Liver (tissue), 9 donors: ENCODE results near the gene ABLIM1. TPM values are rescaled to one million over a fixed set of nuclear protein-coding genes. Genes with fewer than 3 reads are reported as not detected.

Experiments used
- DNase-seq: peaks from one replicate; pipeline ENCODE4 v3.0.0-alpha.2; 2017; ENCODE audit warnings: low spot score
- H3K27ac ChIP-seq, 2 donors: one replicate each; pipeline ENCODE4 v1.7.0; 2013; ENCODE audit warnings: inconsistent platforms in 2 of 2, low read length in 2 of 2, control low read depth in 1 of 2, low read depth in 1 of 2, mild to moderate bottlenecking in 1 of 2
- H3K27me3 ChIP-seq, 4 donors: one replicate each; pipeline versions ENCODE4 v1.6.1 to v1.7.0; 2013; ENCODE audit warnings: low read length in 3 of 4, inconsistent platforms in 1 of 4, mild to moderate bottlenecking in 1 of 4, moderate library complexity in 1 of 4; ENCODE audit not compliant: control insufficient read depth in 4 of 4, insufficient read depth in 4 of 4
- H3K36me3 ChIP-seq, 4 donors: one replicate each; pipeline versions ENCODE4 v1.6.1 to v1.7.0; 2013; ENCODE audit warnings: low read length in 3 of 4, mild to moderate bottlenecking in 3 of 4, low read depth in 1 of 4, moderate library complexity in 1 of 4; ENCODE audit not compliant: control insufficient read depth in 4 of 4, insufficient read depth in 3 of 4
- H3K4me1 ChIP-seq, 4 donors: one replicate each; pipeline versions ENCODE4 v1.6.1 to v1.7.0; 2013; ENCODE audit warnings: low read length in 3 of 4, mild to moderate bottlenecking in 3 of 4, moderate library complexity in 1 of 4; ENCODE audit not compliant: control insufficient read depth in 4 of 4, insufficient read depth in 4 of 4
- H3K4me3 ChIP-seq, 3 donors: one replicate each; pipeline versions ENCODE4 v1.6.1 to v1.7.0; 2013; ENCODE audit warnings: low read length in 3 of 3, control low read depth in 1 of 3, low read depth in 1 of 3, mild to moderate bottlenecking in 1 of 3
- H3K9ac ChIP-seq, 2 donors: one replicate each; pipeline ENCODE4 v1.7.0; 2013; ENCODE audit warnings: low read length in 2 of 2, mild to moderate bottlenecking in 2 of 2, moderate library complexity in 2 of 2, control low read depth in 1 of 2, low read depth in 1 of 2
- H3K9me3 ChIP-seq, 4 donors: one replicate each; pipeline versions ENCODE4 v1.6.1 to v1.7.0; 2013; ENCODE audit warnings: low read length in 3 of 4; ENCODE audit not compliant: control insufficient read depth in 4 of 4
- EGR1 ChIP-seq, 2 donors: IDR thresholded peaks; 2 replicates each; pipeline ENCODE4 v1.6.1; 2016 to 2018; ENCODE audit warnings: antibody characterized with exemption in 2 of 2, low read depth in 2 of 2
- FOXA1 ChIP-seq: IDR thresholded peaks from 2 replicates; pipeline ENCODE4 v1.6.1; 2016; ENCODE audit warnings: antibody characterized with exemption
- FOXA2 ChIP-seq: IDR thresholded peaks from 2 replicates; pipeline ENCODE4 v1.6.1; 2016; ENCODE audit warnings: antibody characterized with exemption
- GABPA ChIP-seq, 2 donors: IDR thresholded peaks in 1 of 2; conservative IDR thresholded peaks in 1 of 2; 2 replicates each; pipeline ENCODE4 v1.6.1; 2016; ENCODE audit warnings: antibody characterized with exemption in 2 of 2, mild to moderate bottlenecking in 1 of 2, moderate library complexity in 1 of 2
- HNF4A ChIP-seq, 2 donors: conservative IDR thresholded peaks; 2 replicates each; pipeline ENCODE4 v1.6.1; 2016; ENCODE audit warnings: antibody characterized with exemption in 2 of 2, mild to moderate bottlenecking in 2 of 2
- HNF4G ChIP-seq: IDR thresholded peaks from 2 replicates; pipeline ENCODE4 v1.6.1; 2016; ENCODE audit warnings: antibody characterized with exemption
- JUND ChIP-seq, 2 donors: IDR thresholded peaks; 2 replicates each; pipeline ENCODE4 v1.6.1; 2016; ENCODE audit warnings: antibody characterized with exemption in 2 of 2
- NR2F2 ChIP-seq: IDR thresholded peaks from 2 replicates; pipeline ENCODE4 v1.6.1; 2016; ENCODE audit warnings: antibody characterized with exemption
- RAD21 ChIP-seq, 2 donors: IDR thresholded peaks; 2 replicates each; pipeline ENCODE4 v1.6.1; 2016; ENCODE audit warnings: antibody characterized with exemption in 2 of 2, mild to moderate bottlenecking in 2 of 2
- SP1 ChIP-seq: IDR thresholded peaks from 2 replicates; pipeline ENCODE4 v1.6.1; 2018; ENCODE audit warnings: antibody characterized with exemption, mild to moderate bottlenecking
- TAF1 ChIP-seq: conservative IDR thresholded peaks from 2 replicates; pipeline ENCODE4 v1.6.1; 2016; ENCODE audit warnings: antibody characterized with exemption, mild to moderate bottlenecking
- YY1 ChIP-seq: IDR thresholded peaks from 2 replicates; pipeline ENCODE4 v1.6.1; 2016; ENCODE audit warnings: antibody characterized with exemption, mild to moderate bottlenecking
- WGBS: extraction: QIAGEN DNeasy Blood & Tissue Kit; methylation state at CpG from one replicate; pipeline ENCODE4 v1.1.7; 2013; 5-methylcytosine and 5-hydroxymethylcytosine counted together
- polyA plus RNA-seq, 2 donors: library from polyadenylated mRNA; stranded (reverse) in 1 of 2; unstranded in 1 of 2; fragments of 200-250 nt in 1 of 2; fragments of >200 nt in 1 of 2; fragmentation: Nextera tagmentation in 1 of 2; extraction: Ambion mirVana in 1 of 2; gene quantifications; one replicate each; pipeline versions ENCODE4 v1.2.1 to v1.2.3, GENCODE V29; 2013 to 2015
- total RNA-seq, 2 donors: library from RNA; depleted of rRNA; stranded (reverse); fragments of >200 nt; gene quantifications; one replicate each; pipeline ENCODE4 v1.2.3, GENCODE V29; 2014
- TF ChIP-seq, protein P1 (sequence below): IDR thresholded peaks from 2 replicates; pipeline ENCODE4 v1.6.1; 2016; ENCODE audit warnings: antibody characterized with exemption
- TF ChIP-seq, protein P2 (sequence below): IDR thresholded peaks from 2 replicates; pipeline ENCODE4 v1.6.1; 2016; ENCODE audit warnings: antibody characterized with exemption
- TF ChIP-seq, protein P3 (sequence below): IDR thresholded peaks from 2 replicates; pipeline ENCODE4 v1.6.1; 2016; ENCODE audit warnings: antibody characterized with exemption, mild to moderate bottlenecking
- TF ChIP-seq, protein P4 (sequence below): fragments of 150-350 bp; IDR thresholded peaks from 2 replicates; pipeline ENCODE4 v1.5.1; 2017; ENCODE audit warnings: improper control_type of control experiment, low read depth, low read length; ENCODE audit not compliant: missing input control
- donor health status: healthy.
- donor health status: healthy.
- donor health status: healthy.
- donor health status: healthy.
- donor health status: healthy.

ABLIM1 gene
- total and polyA plus RNA-seq, 4 donors, result 10.9 to 31.3 (median 13.1) TPM

DNA sequence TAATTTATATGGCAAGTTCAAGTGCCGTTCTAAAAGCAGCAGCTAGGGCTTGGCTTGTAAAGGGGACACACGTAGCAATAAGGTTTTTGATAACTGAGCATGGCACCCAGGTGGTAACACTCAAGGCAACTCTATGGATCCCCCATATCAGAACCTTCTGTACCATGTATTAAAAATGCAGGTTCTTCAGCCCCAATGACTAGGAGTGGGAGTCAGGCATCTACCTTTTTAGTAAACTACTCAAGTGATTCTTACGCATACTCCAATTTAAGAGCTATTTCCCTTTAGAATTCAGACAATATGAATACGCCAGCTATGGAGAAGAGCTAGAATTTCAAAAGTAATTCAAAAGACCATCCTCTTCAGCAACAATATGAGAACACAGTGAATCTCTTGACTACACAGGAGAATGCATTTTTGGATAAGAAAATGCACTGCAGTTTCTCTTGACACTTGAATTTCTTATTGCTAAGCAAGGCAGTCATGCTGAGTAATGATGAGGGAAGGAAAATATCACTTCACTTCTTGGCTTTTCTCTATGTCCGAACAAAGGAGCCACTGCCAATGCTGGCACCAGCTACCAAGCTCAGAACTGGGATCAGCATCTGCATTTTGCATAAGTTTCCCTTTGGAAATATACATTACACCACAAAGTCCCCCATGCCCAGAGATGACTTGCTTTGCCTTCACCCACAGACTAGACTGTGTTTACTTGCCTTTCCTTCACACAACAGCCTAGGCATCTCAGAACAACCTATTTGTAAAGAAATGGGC lies 53.5 kb downstream of the ABLIM1 start:
- Histone ChIP-seq H3K4me1 (peaks cover 14 to 38% (median 24%) of the 10 kb centered on the region in 4 donors), H3K4me3 (no peak overlapping the region), H3K36me3 (peaks cover 0 to 13% (median 9%) of the 10 kb centered on the region in 4 donors), H3K27me3 (no peaks in the 10 kb centered on the region), H3K27ac (peak overlapping the region; percentile 64 to 84), H3K9me3 (no peaks in the 10 kb centered on the region), H3K9ac (no peak overlapping the region)
- no peak for DNase-seq
- TF ChIP-seq FOXA2 (no peak), TAF1 (no peak), NR2F2 (no peak), JUND (IDR thresholded peaks at IDR 0.05) (no peak), FOXA1 (no peak)
- WGBS, result 78% methylated on average over 5 of the region's 5 CpGs

DNA sequence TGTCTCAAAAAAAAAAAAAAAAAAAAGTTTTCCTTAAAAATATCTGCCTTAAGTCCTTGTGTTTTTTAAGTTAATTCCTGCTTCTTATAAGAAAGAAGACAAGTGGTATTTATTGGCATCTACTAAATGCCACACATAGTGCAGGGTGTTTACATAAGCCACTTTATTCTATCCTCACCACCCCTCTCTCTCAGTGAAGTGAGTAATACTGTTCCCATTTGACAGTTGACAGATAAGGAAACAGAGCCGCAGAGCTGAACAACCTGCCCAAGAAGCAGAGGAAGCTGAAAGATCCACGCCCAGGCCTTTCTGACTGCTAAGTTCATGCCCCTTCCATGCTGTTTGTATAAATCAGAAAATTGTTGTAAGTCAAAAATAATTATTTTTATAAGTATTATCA lies 54.1 kb downstream of the ABLIM1 start:
- peaks cover 12 to 32% (median 21%) of the 10 kb centered on the region in 4 donors for H3K4me1 ChIP-seq
- TF ChIP-seq JUND (IDR thresholded peaks at IDR 0.05) (no peak), HNF4G (no peak), RAD21 (IDR thresholded peaks at IDR 0.05) (no peak), NR2F2 (no peak), YY1 (no peak), EGR1 (IDR thresholded peaks at IDR 0.05; ENCODE audit: low read depth in 2 of 2) (no peak), HNF4A (conservative IDR thresholded peaks at IDR 0.05) (no peak), TAF1 (no peak), FOXA1 (no peak), GABPA (IDR thresholded peaks at IDR 0.05 in 1 of 2, conservative IDR thresholded peaks at IDR 0.05 in 1 of 2) (no peak)
- TF ChIP-seq, protein P1, sequence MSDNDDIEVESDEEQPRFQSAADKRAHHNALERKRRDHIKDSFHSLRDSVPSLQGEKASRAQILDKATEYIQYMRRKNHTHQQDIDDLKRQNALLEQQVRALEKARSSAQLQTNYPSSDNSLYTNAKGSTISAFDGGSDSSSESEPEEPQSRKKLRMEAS, result no peak
- TF ChIP-seq, protein P2, sequence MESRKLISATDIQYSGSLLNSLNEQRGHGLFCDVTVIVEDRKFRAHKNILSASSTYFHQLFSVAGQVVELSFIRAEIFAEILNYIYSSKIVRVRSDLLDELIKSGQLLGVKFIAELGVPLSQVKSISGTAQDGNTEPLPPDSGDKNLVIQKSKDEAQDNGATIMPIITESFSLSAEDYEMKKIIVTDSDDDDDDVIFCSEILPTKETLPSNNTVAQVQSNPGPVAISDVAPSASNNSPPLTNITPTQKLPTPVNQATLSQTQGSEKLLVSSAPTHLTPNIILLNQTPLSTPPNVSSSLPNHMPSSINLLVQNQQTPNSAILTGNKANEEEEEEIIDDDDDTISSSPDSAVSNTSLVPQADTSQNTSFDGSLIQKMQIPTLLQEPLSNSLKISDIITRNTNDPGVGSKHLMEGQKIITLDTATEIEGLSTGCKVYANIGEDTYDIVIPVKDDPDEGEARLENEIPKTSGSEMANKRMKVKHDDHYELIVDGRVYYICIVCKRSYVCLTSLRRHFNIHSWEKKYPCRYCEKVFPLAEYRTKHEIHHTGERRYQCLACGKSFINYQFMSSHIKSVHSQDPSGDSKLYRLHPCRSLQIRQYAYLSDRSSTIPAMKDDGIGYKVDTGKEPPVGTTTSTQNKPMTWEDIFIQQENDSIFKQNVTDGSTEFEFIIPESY, result no peak
- no peak for DNase-seq
- no peaks in the 10 kb centered on the region for H3K27me3 ChIP-seq
- no peak overlapping the region for H3K4me3 ChIP-seq
- H3K9ac ChIP-seq, result no peak overlapping the region
- H3K36me3 ChIP-seq, result peaks cover 0 to 13% (median 9%) of the 10 kb centered on the region in 4 donors
- no peaks in the 10 kb centered on the region for H3K9me3 ChIP-seq
- no peak overlapping the region for H3K27ac ChIP-seq
- WGBS, result 70% methylated on average over 2 of the region's 2 CpGs

DNA sequence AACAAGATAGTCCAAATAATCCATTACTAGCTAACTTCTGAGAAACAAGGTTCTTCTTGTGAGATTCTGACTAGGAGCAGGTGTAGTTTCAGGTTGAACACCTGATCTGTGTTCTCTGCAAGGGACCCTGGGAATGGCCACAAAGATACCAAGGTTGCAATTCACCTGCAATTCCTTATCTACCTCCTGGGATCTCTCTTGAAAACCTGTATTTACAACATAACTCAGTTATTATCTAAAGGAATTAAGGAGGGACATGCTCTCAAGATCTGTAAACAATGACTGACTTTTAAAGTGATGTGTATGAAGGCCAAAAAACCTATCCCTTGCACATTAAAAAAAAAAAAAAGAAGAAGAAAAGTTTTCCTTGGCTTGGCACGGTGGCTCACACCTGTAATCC lies 54.8 kb downstream of the ABLIM1 start:
- no peak for TF ChIP-seq YY1
- TF ChIP-seq RAD21 (IDR thresholded peaks at IDR 0.05), result no peak
- TF ChIP-seq, protein P3, sequence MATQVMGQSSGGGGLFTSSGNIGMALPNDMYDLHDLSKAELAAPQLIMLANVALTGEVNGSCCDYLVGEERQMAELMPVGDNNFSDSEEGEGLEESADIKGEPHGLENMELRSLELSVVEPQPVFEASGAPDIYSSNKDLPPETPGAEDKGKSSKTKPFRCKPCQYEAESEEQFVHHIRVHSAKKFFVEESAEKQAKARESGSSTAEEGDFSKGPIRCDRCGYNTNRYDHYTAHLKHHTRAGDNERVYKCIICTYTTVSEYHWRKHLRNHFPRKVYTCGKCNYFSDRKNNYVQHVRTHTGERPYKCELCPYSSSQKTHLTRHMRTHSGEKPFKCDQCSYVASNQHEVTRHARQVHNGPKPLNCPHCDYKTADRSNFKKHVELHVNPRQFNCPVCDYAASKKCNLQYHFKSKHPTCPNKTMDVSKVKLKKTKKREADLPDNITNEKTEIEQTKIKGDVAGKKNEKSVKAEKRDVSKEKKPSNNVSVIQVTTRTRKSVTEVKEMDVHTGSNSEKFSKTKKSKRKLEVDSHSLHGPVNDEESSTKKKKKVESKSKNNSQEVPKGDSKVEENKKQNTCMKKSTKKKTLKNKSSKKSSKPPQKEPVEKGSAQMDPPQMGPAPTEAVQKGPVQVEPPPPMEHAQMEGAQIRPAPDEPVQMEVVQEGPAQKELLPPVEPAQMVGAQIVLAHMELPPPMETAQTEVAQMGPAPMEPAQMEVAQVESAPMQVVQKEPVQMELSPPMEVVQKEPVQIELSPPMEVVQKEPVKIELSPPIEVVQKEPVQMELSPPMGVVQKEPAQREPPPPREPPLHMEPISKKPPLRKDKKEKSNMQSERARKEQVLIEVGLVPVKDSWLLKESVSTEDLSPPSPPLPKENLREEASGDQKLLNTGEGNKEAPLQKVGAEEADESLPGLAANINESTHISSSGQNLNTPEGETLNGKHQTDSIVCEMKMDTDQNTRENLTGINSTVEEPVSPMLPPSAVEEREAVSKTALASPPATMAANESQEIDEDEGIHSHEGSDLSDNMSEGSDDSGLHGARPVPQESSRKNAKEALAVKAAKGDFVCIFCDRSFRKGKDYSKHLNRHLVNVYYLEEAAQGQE, result no peak
- TF ChIP-seq, protein P4, sequence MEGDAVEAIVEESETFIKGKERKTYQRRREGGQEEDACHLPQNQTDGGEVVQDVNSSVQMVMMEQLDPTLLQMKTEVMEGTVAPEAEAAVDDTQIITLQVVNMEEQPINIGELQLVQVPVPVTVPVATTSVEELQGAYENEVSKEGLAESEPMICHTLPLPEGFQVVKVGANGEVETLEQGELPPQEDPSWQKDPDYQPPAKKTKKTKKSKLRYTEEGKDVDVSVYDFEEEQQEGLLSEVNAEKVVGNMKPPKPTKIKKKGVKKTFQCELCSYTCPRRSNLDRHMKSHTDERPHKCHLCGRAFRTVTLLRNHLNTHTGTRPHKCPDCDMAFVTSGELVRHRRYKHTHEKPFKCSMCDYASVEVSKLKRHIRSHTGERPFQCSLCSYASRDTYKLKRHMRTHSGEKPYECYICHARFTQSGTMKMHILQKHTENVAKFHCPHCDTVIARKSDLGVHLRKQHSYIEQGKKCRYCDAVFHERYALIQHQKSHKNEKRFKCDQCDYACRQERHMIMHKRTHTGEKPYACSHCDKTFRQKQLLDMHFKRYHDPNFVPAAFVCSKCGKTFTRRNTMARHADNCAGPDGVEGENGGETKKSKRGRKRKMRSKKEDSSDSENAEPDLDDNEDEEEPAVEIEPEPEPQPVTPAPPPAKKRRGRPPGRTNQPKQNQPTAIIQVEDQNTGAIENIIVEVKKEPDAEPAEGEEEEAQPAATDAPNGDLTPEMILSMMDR, result no peak
- no peak for TF ChIP-seq NR2F2
- no peak for TF ChIP-seq HNF4G
- no peak for TF ChIP-seq FOXA1
- TF ChIP-seq, protein P2, result no peak
- TF ChIP-seq SP1, result no peak
- TF ChIP-seq, protein P1, result no peak
- no peak for TF ChIP-seq FOXA2

More for the DNA sequence above, 54.8 kb downstream of the ABLIM1 start:
- peaks cover 0 to 13% (median 9%) of the 10 kb centered on the region in 4 donors for H3K36me3 ChIP-seq
- H3K9me3 ChIP-seq, result no peaks in the 10 kb centered on the region
- 100% methylated on average over 1 of the region's 1 CpG for WGBS
- no peak overlapping the region for H3K4me3 ChIP-seq
- DNase-seq, result no peak
- H3K27ac ChIP-seq, result no peak overlapping the region
- H3K9ac ChIP-seq, result no peak overlapping the region
- no peaks in the 10 kb centered on the region for H3K27me3 ChIP-seq
- peaks cover 12 to 32% (median 20%) of the 10 kb centered on the region in 4 donors for H3K4me1 ChIP-seq
